HepG2 (cell line): ENCODE measurements around the gene SERP1. TPM values are rescaled to one million over a fixed set of nuclear protein-coding genes. Genes with fewer than 3 reads are reported as not detected.

ENCODE experiments used
- AFF4 ChIP-seq: sonication (generic); formaldehyde crosslinking; IDR thresholded peaks from 2 replicates; pipeline ENCODE4 v1.4.0; 2020; ENCODE audit warnings: missing genetic modification reagents
- AHDC1 ChIP-seq: sonication (generic); formaldehyde crosslinking; IDR thresholded peaks from 2 replicates; pipeline ENCODE4 v1.5.1; 2020; ENCODE audit warnings: mild to moderate bottlenecking, missing genetic modification reagents, borderline replicate concordance
- ATF7 ChIP-seq, 2 experiments: fragments of 450-650 bp in 1 of 2; sonication (generic) in 1 of 2; formaldehyde crosslinking in 1 of 2; IDR thresholded peaks; 2 replicates each; pipeline versions ENCODE4 v1.4.0 to v1.6.1; 2016 to 2020; ENCODE audit warnings: antibody characterized with exemption in 1 of 2, mild to moderate bottlenecking in 1 of 2, missing genetic modification reagents in 1 of 2
- EHMT2 ChIP-seq: fragments of 200-600 bp; sonication (generic); IDR thresholded peaks from 2 replicates; pipeline ENCODE4 v1.7.0; 2017; ENCODE audit warnings: antibody characterized with exemption, low read depth, low read length, borderline replicate concordance
- HMG20A ChIP-seq: IDR thresholded peaks from 2 replicates; pipeline ENCODE4 v1.6.1; 2016; ENCODE audit warnings: borderline replicate concordance
- NFRKB ChIP-seq: fragments of 450-650 bp; IDR thresholded peaks from 2 replicates; pipeline ENCODE4 v1.6.1; 2017
- NR2C2 ChIP-seq: sonication (generic); formaldehyde crosslinking; IDR thresholded peaks from 2 replicates; pipeline ENCODE4 v1.4.0; 2020; ENCODE audit warnings: missing genetic modification reagents, mild to moderate bottlenecking, moderate library complexity, borderline replicate concordance
- SOX13 ChIP-seq, 3 experiments: fragments of 450-650 bp in 1 of 3; sonication (generic) in 1 of 3; formaldehyde crosslinking in 1 of 3; IDR thresholded peaks in 2 of 3; conservative IDR thresholded peaks in 1 of 3; 2 replicates each; pipeline versions ENCODE4 v1.5.0 to v1.6.1; 2016 to 2020; ENCODE audit warnings: antibody characterized with exemption in 1 of 3, mild to moderate bottlenecking in 1 of 3, missing compliant biosample characterization in 1 of 3, missing genetic modification reagents in 1 of 3, moderate library complexity in 1 of 3
- SP2 ChIP-seq: sonication (generic); formaldehyde crosslinking; IDR thresholded peaks from 2 replicates; pipeline ENCODE4 v1.5.1; 2020; ENCODE audit warnings: mild to moderate bottlenecking, missing genetic modification reagents
- ZBTB21 ChIP-seq: sonication (generic); formaldehyde crosslinking; IDR thresholded peaks from 2 replicates; pipeline ENCODE4 v1.4.0; 2020; ENCODE audit warnings: missing genetic modification reagents
- ZBTB4 ChIP-seq: sonication (generic); formaldehyde crosslinking; IDR thresholded peaks from 2 replicates; pipeline ENCODE4 v1.4.0; 2020; ENCODE audit warnings: missing genetic modification reagents, mild to moderate bottlenecking, borderline replicate concordance
- ZNF205 ChIP-seq: IDR thresholded peaks from 2 replicates; pipeline ENCODE4 v1.6.1; 2018; ENCODE audit warnings: missing biosample characterization, missing genetic modification reagents
- ZNF3 ChIP-seq: IDR thresholded peaks from 2 replicates; pipeline ENCODE4 v1.7.0; 2017; ENCODE audit warnings: inconsistent platforms
- ZNF333 ChIP-seq: sonication (generic); formaldehyde crosslinking; IDR thresholded peaks from 2 replicates; pipeline ENCODE4 v1.4.0; 2020; ENCODE audit warnings: mild to moderate bottlenecking, missing genetic modification reagents, borderline replicate concordance
- ZNF382 ChIP-seq: sonication (generic); formaldehyde crosslinking; IDR thresholded peaks from 2 replicates; pipeline ENCODE4 v1.5.0; 2020; ENCODE audit warnings: missing genetic modification reagents, mild to moderate bottlenecking, borderline replicate concordance
- polyA plus RNA-seq, 8 experiments: library from polyadenylated mRNA; depleted of rRNA in 3 of 8; stranded (reverse) in 7 of 8; unstranded in 1 of 8; fragments of >200 nt; fragmentation: Illumina TruSeq in 4 of 8; extraction: Trizol in 4 of 8; gene quantifications; 2 replicates each; pipeline versions ENCODE4 v1.2.1 to v1.2.3, GENCODE V29; 2011 to 2016; ENCODE audit warnings: low read depth in 4 of 8, missing spikeins in 1 of 8, mixed read lengths in 1 of 8; ENCODE audit not compliant: insufficient read depth in 1 of 8
- total RNA-seq, 5 experiments: library from RNA; depleted of rRNA; stranded (reverse); fragments of >200 nt; fragmentation: Illumina TruSeq; extraction: Trizol; gene quantifications; 2 replicates each; pipeline ENCODE4 v1.2.3, GENCODE V29; 2016; ENCODE audit warnings: low read depth in 1 of 5

The SERP1 gene
- total and polyA plus RNA-seq, 2 of the 13 experiments (the other 11 are each of a cell fraction or from before 2014, with no cell fraction given): 61.2 to 95.0 TPM

DNA sequence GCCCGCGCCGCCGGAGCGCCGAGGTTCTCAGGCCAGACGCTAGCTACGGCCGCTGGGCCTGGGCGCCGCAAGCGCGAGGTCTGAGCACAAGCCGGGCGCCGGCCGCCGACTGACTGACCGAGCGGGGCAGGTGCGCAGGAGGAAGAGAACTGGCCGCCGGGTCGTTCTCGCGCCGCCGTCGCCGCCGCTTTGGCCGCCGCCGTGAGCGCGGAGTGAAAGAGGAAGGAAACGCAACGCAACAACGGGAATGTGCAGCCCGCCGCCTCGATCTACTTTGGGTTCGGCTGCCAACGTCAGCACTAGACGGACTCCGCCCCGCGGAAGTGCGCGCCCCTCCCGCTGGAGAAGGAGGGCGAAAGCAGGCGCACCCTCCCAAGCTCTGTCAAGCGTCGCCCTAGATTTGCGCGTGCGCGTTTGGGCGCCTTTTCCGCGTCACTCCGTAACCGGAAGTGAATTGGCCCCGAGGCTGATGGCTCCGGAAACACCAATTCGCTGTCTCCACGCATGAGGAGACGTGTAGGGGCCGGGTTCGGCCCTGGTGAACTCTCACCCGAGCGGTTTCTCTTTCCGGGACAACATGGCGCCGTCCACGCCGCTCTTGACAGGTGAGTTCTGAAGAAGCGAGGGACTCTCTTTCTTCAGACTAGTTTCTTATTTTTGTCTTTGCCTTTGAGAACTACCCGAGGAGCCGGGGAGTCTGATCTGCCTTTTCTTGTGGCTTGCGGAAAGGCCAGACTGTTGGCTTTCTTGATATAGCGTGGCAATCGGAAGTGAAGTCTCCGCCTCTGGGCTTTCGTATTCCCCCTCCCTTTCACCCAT is at the start of gene SERP1, which contains the start of gene EIF2A (continued):
- TF ChIP-seq AFF4 (no peak), ZBTB21 (CRISPR knock-in tag) (peak; percentile 94), ZNF205 (CRISPR knock-in tag) (no peak), ZNF333 (CRISPR knock-in tag) (no peak), ZBTB4 (CRISPR knock-in tag) (no peak), NFRKB (no peak), EHMT2 (no peak), SOX13 (IDR thresholded peaks at IDR 0.05) (no peak), SOX13 (CRISPR knock-in tag; conservative IDR thresholded peaks at IDR 0.05 in 1 of 2, IDR thresholded peaks at IDR 0.05 in 1 of 2) (peak in 1 of 2 experiments; percentile 21; a peak in 1 of 4 replicates), ZNF3 (CRISPR knock-in tag) (no peak), AHDC1 (CRISPR knock-in tag) (no peak; the same call in none of the 2 replicates), HMG20A (CRISPR knock-in tag) (no peak), ZNF382 (CRISPR knock-in tag) (no peak), ATF7 (IDR thresholded peaks at IDR 0.05) (no peak), ATF7 (CRISPR knock-in tag; IDR thresholded peaks at IDR 0.05) (no peak; the same call in 1 of the 2 replicates), NR2C2 (peak; percentile 100), SP2 (CRISPR knock-in tag) (peak; percentile 84)
